ENCODE data around the gene CPNE6.

CPNE6 gene

GRCh38 chr14:24084440-24084839 is 13.1 kb downstream of the CPNE6 start:
- no peak for DNase-seq (ENCODE audit: low read depth in 1 of 2, low spot score in 1 of 2)

- no peak for DNase-seq (ENCODE audit: low read depth in 1 of 2, low spot score in 1 of 2)
Observed at GRCh38 chr14:24085215-24085614, 13.9 kb downstream of the CPNE6 start.

DNA sequence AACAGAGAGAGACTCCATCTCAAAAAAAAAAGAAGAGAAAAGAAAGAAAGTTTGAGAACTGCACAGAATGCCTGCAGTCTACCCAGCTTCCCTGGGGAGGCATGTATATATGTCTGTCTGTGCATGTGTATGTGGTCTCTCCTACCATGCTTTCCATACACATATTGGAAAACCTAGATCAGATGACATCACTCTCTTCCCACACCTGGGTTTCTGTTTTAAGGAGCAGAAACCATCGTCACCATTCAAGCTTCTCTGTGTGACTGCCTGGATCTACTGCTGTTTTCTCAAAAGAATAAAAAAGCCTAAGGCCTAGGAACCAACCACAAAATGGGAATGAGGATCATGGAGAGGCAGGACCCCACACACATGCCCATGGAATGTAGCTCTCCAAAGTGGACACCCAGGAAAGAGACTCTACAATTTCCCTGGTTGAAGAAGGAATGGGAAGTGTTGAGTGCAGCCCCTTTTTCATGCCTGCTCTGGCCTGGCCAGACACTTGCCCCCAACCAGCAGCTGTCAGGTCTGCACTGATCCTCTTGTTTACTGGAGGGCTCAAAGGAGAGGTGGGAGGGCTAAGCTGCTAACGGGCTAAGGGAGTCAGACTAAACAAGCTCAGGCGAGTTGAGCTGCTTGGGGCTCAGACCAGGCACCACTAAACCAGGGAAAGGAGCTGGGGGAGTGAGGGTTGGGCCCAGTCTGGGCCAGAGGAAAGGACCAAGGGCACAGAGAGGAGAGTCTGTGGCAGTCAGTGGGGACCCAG is 15.0 kb downstream of the CPNE6 start:
- no peak for DNase-seq (ENCODE audit: low read depth in 1 of 2, low spot score in 1 of 2)

DNA sequence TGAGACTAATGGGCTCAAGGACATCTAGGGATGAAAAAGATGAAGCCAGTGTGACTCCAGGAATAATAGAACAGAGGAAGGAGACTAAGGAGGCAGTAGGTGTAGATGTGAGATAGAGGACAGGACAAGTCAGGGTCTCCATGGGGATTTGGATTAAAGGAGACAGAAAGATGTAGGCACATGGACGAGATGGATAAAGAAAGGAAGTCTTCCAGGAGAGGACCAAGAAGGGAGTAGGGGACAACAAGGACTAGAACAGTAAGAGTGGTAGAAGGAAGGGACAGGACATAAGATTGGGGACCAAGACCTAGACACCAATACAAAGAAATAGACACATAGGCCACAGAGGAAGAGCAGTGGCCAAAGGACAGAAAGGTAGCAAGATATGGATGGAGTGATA is 15.6 kb downstream of the CPNE6 start:
- no peak for DNase-seq (ENCODE audit: low read depth in 1 of 2, low spot score in 1 of 2)

DNA sequence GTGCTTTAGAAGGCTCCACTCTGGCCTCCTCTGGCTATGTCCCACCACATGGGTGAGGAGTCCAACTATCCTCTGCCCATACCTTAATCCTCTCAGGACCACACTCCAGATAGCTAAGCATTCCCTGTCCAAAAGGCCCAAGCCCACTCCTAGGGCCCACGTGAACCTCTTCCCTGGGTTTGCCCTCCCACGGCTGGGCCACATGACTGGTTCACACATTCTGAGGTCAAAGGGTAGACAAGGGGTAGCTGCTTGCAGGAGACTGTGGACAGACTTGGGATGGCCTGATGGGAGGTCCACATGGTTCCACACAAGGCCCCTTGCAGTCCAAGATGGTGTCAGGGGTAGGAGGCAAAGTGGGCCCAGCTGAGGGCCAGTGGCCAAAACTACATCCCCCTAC is 16.7 kb downstream of the CPNE6 start:
- DNase-seq (ENCODE audit: low read depth in 1 of 2, low spot score in 1 of 2) = no peak

DNA sequence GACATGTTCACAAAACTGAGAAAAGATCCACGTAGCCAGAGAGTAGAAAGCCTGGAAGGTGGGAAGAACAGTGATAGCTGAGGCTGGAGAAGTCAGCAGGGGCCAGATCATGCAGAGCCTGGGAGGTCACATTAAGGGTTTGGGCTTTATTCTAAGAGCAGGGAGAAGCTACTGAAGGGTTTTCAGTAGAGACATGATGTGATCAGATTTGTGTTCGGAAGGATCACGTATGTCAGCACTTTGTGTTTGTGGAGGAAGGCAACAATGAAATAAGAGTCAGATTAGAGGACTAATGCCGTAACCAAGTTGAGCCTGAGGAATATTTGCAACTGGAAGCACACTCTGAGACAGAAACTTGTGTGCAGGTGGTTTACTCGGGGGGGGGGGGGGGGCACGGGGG is 18.5 kb downstream of the CPNE6 start:
- no peak for DNase-seq (ENCODE audit: low read depth in 1 of 2, low spot score in 1 of 2)

- DNase-seq (ENCODE audit: low read depth in 1 of 2, low spot score in 1 of 2) = no peak
Observed at GRCh38 chr14:24092110-24092504, 20.7 kb downstream of the CPNE6 start.

GRCh38 chr14:24092505-24093206 is 21.3 kb downstream of the CPNE6 start:
- DNase-seq (ENCODE audit: low read depth in 1 of 2, low spot score in 1 of 2) = no peak

GRCh38 chr14:24093207-24093900 is 22.0 kb downstream of the CPNE6 start:
- DNase-seq (ENCODE audit: low read depth in 1 of 2, low spot score in 1 of 2) = no peak

DNA sequence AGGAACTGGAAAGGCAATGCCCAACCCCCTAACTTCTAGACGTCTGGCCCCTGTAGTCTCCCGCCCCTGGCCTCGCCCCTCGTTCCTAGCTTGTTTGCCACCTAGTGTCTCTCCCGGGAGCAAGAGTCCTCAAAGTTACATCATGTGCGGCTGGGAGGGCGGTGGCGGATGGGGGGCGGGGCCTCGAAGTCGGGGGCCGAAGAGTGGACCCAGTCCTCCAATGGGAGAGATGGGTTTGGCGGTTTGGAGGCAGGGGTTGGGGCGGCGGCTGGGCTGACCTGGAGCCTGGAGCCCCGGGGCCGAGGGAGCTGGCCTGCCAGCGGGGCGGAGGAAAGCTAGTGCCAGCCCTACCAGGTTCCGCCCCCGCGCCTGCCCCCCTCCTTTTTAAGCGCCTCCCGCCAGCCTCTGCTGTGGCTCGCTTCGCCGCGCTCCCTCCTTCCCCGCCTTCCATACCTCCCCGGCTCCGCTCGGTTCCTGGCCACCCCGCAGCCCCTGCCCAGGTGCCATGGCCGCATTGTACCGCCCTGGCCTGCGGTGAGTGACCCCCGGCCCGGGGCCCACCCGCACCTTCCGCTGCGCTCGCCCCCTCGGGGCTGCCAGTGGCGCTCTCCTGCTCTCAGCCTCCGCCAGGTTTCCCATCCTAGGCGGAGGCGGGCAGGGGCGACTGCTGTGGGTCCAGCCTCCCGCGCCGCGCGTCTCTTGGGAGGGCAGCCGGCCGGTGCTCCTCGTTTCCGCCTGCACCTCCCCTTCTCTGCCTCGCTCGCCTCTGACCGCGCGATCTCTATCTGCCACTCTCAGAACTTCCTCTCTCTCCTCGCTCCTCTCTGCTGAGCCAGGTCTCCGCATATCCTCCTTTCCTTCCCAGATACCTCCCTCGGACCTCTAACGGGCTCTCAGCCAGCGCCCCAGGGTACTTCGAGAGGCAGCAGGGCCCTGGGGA is 22.8 kb downstream of the CPNE6 start, which contains the start of gene PCK2:
Gene PCK2, plus strand, starts transcription at position 411 of the 940 bp plus-strand sequence. Its CDS starts 95 bp downstream, at position 506.
- DNase-seq (ENCODE audit: low read depth in 1 of 2, low spot score in 1 of 2) = peak; percentile 45 to 77

DNA sequence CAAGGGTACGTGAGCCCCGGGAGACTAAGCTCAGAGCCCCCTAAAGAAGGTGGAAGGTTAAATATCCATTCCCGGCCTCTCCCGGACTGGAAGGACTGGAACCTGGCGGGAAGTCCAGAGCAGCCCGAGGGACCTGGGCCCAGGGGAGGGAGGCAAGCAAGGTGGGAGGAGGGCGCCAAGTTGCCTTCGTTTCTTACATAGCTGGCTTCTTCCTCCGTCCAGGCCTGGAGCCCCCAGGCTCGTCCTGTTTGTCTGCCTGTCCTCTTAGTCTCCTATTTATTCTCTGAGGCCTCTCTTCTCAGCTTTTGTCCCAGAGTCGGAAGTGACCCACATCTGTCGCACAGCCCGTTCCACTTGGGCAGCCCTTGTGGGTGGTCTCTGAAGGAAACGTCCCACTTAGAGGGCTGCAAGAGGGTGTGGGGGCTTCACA is 23.5 kb downstream of the CPNE6 start:
- no peak for DNase-seq (ENCODE audit: low read depth in 1 of 2, low spot score in 1 of 2)

GRCh38 chr14:24095271-24096068 is 24.1 kb downstream of the CPNE6 start:
- peak in 1 of 2 donors; percentile 48 for DNase-seq (ENCODE audit: low read depth in 1 of 2, low spot score in 1 of 2)

DNA sequence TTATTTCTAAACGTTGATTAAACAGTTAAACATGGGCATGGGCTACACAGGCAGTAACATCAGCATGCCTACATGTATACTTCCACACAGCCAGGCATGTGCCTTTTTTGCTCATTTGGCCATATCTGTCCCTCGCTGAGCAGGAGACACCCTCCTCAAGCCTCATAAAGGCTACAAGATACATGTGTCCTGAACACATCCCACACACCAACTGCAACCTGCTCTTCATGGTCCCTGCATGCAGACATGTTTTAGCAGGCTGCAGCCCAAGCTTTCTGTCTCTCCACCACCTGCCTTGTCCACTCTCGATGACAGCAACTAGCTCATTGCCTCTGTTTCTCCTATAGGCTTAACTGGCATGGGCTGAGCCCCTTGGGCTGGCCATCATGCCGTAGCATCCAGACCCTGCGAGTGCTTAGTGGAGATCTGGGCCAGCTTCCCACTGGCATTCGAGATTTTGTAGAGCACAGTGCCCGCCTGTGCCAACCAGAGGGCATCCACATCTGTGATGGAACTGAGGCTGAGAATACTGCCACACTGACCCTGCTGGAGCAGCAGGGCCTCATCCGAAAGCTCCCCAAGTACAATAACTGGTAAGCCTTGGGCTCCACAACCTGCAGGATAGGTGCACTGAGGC is 25.3 kb downstream of the CPNE6 start:
- DNase-seq (ENCODE audit: low read depth in 1 of 2, low spot score in 1 of 2) = no peak

- no peak for DNase-seq (ENCODE audit: low read depth in 1 of 2, low spot score in 1 of 2)
Observed at GRCh38 chr14:24098229-24098926, 27.0 kb downstream of the CPNE6 start.

GRCh38 chr14:24098927-24099813 is 27.8 kb downstream of the CPNE6 start:
- DNase-seq (ENCODE audit: low read depth in 1 of 2, low spot score in 1 of 2) = no peak

DNA sequence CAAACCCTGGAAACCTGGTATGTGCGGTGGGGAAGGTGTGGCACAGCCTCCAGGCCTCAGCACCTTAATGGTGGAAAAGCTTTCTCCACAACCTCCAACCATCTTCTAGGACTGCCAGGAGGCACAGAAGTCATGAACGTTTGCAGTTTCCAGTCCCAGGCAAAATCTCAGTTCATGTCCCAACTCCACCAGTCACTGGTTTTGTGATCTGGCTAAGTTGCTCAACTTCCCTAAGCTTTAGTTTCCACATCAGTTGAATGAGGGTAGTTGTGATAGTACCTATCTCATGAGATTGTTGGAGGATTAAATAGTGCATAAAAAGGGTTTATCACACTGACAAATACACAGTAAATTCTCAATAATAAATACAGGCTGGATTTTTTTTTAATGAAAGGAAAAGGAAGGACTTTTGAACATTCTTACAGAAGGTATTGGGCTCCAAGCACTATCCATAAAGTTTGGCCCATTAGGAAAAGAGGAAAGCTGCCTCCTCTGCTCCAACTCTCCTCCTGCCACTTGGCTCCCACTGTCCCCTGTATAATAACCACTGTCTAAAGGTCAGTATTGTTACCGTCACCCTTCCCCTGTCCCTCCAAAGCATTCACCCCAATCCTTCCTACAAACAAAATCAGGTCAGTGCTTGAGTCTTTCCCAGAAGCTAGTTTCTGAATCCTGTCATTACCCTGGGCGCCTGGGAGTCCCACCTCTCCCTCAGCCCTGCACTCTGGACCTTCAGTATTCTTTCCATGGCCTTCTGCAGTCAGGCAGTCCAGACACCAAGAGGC is 29.0 kb downstream of the CPNE6 start:
- no peak for DNase-seq (ENCODE audit: low read depth in 1 of 2, low spot score in 1 of 2)

DNA sequence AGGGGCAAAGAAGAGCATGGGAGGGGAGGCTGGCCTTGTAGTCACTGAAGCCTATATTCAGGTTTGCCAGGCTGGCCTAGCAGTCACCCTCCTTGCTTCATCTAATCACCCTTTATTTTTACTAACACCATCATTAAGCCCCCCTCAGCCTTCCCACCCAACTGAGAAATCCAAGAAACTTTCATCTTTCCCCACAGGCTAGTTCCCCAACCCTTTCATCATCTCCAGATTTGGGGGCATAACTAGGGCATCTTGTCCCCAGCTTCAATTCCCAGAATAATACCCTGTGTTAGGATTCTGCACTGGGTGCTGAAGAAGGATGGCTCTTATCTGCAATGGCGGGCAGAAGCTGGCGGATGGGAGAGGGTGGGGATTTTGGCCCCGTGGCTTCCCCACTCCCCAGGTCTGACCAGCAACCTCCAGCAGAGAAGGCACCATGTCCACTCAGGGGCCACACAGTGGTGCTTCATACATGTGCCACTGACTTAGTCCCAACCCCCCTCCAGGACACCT is 29.7 kb downstream of the CPNE6 start:
- no peak for DNase-seq (ENCODE audit: low read depth in 1 of 2, low spot score in 1 of 2)

Data from stimulated activated CD4-positive, alpha-beta T cell treated with anti-CD3 and anti-CD28 coated beads, Interleukin-15, amount 100 ng/mL, for 1 hour (primary cell).